GM06990 (cell line): Measurements from ENCODE around the gene STK24.

Experiments used
- DNase-seq: peaks from one replicate; pipeline ENCODE4 v3.0.0-alpha.2; 2011; ENCODE audit not compliant: insufficient read length; ENCODE audit errors: extremely low read depth
- H3K27me3 ChIP-seq: replicated peaks from 2 replicates; pipeline ENCODE4 v1.6.0; 2011; ENCODE audit warnings: low read length; ENCODE audit not compliant: control insufficient read depth, insufficient read depth
- H3K36me3 ChIP-seq: 2 replicates; pipeline ENCODE4 v1.5.1; 2011; ENCODE audit warnings: low read length; ENCODE audit not compliant: control insufficient read depth, insufficient read depth
- H3K4me3 ChIP-seq: replicated peaks from 2 replicates; pipeline ENCODE4 v1.5.1; 2011; ENCODE audit warnings: low read depth, mild to moderate bottlenecking, control low read depth, low read length
- TF ChIP-seq, protein P1 (sequence below): IDR thresholded peaks from 2 replicates; pipeline ENCODE4 v1.5.1; 2011; ENCODE audit warnings: low read length, control low read depth, mild to moderate bottlenecking, inconsistent platforms; ENCODE audit not compliant: insufficient read depth, poor library complexity, severe bottlenecking

STK24 gene

DNA sequence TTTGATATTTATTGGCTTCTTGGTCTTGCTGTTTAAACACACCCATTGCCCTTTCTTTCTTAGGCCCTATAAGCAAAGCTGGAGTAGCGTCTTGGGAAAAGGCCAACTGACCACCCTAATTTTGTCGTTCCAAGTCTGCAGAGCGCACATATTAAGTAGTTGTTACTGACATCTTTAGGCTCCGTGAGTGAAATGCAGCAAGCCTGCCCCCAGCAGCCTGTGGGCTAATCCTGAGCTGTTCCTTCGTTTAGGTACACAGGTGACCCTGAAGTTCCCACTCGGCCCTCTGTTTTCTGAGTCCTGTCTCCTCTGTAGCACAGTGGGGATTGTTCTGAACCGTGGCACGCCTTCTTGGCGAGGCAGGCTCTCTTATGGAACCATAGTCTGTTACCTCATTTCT, 170.5 kb downstream of the STK24 start:
- TF ChIP-seq, protein P1, sequence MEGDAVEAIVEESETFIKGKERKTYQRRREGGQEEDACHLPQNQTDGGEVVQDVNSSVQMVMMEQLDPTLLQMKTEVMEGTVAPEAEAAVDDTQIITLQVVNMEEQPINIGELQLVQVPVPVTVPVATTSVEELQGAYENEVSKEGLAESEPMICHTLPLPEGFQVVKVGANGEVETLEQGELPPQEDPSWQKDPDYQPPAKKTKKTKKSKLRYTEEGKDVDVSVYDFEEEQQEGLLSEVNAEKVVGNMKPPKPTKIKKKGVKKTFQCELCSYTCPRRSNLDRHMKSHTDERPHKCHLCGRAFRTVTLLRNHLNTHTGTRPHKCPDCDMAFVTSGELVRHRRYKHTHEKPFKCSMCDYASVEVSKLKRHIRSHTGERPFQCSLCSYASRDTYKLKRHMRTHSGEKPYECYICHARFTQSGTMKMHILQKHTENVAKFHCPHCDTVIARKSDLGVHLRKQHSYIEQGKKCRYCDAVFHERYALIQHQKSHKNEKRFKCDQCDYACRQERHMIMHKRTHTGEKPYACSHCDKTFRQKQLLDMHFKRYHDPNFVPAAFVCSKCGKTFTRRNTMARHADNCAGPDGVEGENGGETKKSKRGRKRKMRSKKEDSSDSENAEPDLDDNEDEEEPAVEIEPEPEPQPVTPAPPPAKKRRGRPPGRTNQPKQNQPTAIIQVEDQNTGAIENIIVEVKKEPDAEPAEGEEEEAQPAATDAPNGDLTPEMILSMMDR: no peak
- H3K4me3 ChIP-seq: no peak overlapping the region
- no peaks in the 10 kb centered on the region; the same call in 1 of the 2 replicates for H3K36me3 ChIP-seq

DNA sequence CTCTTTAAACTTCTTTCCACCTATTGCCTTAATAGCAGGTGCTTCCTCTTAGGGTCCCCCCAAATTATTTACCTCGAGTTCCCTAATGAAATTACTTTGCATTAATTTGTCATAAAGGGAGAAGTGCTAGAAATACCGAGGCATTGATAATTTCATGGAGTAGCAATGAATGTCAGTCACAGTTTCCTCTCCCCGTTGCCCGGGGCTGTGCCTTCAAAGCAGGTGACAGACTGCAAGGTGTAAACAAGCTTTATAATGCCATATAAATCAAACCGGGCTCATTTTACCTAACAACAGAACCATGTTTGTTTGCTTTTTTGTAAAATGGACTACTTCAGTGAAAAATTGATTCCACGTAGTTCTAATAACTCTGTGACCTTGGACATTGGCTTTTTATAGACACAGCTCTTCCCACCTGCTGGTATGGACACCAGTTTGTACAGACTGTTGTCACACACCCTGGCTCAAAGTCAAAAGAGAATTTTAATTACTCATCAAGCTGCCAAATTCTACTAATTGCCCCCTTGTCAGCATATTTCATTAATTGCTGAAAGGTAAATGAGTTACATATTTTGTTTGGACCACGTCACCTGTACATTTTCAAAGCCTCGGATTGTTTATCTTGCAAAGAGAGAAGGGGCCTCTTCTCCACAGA, 171.1 kb downstream of the STK24 start:
- Histone ChIP-seq H3K36me3 (no peaks in the 10 kb centered on the region; the same call in 1 of the 2 replicates), H3K4me3 (no peak overlapping the region), H3K27me3 (no peaks in the 10 kb centered on the region)
- TF ChIP-seq, protein P1: no peak
- no peak for DNase-seq

More for the DNA sequence above, 170.5 kb downstream of the STK24 start:
- no peaks in the 10 kb centered on the region for H3K27me3 ChIP-seq
- DNase-seq: no peak

DNA sequence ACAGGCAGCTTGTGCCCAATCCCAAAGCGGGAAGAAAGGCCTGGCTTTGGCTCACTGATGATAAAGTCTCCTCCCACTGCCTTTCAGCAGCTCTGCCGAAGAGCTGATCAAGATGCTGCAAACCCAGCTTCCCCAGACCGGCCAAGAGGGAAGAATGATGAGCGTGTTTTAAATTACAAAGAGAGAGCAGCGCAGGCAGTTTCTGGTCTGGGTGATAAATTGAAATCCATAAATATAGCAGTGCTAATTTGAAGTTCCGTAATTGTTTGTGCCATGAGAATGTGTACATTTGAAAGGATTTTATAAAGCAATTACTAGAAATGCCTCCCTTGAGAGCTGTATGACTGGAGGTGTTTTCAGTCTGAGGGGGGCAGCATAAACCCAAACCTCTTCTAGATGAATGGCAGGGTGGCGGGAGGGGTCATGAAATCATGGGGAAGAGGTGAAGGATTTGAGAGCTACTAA, 171.8 kb downstream of the STK24 start:
- Histone ChIP-seq H3K27me3 (no peaks in the 10 kb centered on the region), H3K36me3 (no peaks in the 10 kb centered on the region; the same call in 1 of the 2 replicates), H3K4me3 (no peak overlapping the region)
- no peak for DNase-seq
- TF ChIP-seq, protein P1: no peak

DNA sequence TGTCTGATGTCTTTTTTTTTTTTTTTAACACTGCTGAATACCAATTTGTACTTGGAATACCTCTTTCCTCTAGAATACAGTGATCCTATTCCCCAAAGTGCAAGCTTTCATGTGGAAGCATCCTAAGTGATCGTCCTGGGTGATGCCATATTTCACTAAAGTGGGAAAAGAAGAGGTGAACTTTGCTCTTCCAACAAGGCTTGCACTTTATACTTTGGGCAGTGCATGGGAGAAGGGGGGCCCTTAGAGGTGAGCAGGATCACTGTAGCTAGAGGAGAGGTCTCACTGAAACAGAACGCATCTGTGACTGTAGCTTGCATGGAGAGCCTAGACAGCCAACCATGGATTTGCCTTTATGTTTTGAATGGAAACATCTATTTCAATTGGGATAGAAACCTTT, 173.8 kb downstream of the STK24 start:
- no peaks in the 10 kb centered on the region for H3K27me3 ChIP-seq
- DNase-seq: no peak
- TF ChIP-seq, protein P1: no peak
- no peak overlapping the region for H3K4me3 ChIP-seq
- H3K36me3 ChIP-seq: no peaks in the 10 kb centered on the region

- Histone ChIP-seq H3K4me3 (no peak overlapping the region), H3K36me3 (no peaks in the 10 kb centered on the region), H3K27me3 (no peaks in the 10 kb centered on the region)
- no peak for DNase-seq
- TF ChIP-seq, protein P1: no peak
Observed at GRCh38 chr13:98401934-98402333, 175.0 kb downstream of the STK24 start.

- Histone ChIP-seq H3K36me3 (no peaks in the 10 kb centered on the region), H3K27me3 (no peaks in the 10 kb centered on the region), H3K4me3 (no peak overlapping the region)
- TF ChIP-seq, protein P1: no peak
- DNase-seq: no peak
Observed at GRCh38 chr13:98399756-98400155, 177.2 kb downstream of the STK24 start.
